Measurements from ENCODE around the gene THSD7B.

GRCh38 chr2:137207030-137207429, 441.7 kb downstream of the THSD7B start:
- TF ChIP-seq EZH2 (IDR thresholded peaks at IDR 0.05; ENCODE audit: insufficient read depth, poor library complexity, severe bottlenecking): no peak
- TF ChIP-seq EZH2phosphoT487 (IDR thresholded peaks at IDR 0.05; ENCODE audit: insufficient read depth, low read depth): no peak
